B cell (primary cell): ENCODE data around the gene CERS5.

Experiments
- EZH2 ChIP-seq: IDR thresholded peaks from 2 replicates; pipeline ENCODE4 v1.6.1; 2012; ENCODE audit warnings: borderline replicate concordance, low read depth, mild to moderate bottlenecking, moderate library complexity, low read length; ENCODE audit not compliant: insufficient read depth, poor library complexity, severe bottlenecking
- TF ChIP-seq, protein P1 (sequence below): fragments of 200-600 bp; IDR thresholded peaks from one replicate; pipeline ENCODE4 v1.8.0; 2022; ENCODE audit warnings: antibody characterized with exemption, mild to moderate bottlenecking

DNA sequence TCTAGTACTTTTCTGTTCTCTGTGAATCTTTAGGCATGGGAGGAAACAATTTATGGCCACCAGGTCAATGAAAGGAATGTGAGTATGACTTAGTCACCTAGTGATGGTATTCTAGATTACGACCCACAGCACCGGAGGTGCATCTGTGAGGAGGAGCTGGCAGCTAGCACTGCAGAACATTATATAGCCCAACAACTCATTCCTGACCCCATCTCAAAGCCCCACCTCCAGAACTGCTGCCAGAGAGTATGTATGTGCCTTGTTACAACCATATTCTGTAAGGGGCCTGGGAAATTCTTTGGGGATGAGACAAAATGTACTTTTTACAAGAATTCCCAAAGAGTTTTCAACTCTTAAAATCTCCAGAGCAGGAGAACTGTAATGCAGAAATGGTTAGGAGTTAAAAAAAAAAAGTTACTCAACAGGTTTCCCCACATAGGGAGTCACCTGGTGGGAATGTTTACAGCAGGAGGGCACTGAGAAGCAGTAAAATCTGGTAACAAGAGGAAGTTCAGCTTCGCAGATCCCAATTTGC, 34.9 kb upstream of the CERS5 start:
- TF ChIP-seq, protein P1, sequence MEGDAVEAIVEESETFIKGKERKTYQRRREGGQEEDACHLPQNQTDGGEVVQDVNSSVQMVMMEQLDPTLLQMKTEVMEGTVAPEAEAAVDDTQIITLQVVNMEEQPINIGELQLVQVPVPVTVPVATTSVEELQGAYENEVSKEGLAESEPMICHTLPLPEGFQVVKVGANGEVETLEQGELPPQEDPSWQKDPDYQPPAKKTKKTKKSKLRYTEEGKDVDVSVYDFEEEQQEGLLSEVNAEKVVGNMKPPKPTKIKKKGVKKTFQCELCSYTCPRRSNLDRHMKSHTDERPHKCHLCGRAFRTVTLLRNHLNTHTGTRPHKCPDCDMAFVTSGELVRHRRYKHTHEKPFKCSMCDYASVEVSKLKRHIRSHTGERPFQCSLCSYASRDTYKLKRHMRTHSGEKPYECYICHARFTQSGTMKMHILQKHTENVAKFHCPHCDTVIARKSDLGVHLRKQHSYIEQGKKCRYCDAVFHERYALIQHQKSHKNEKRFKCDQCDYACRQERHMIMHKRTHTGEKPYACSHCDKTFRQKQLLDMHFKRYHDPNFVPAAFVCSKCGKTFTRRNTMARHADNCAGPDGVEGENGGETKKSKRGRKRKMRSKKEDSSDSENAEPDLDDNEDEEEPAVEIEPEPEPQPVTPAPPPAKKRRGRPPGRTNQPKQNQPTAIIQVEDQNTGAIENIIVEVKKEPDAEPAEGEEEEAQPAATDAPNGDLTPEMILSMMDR, result no peak
- no peak for TF ChIP-seq EZH2
